H4 (cell line): ENCODE data around the gene TPM2. TPM values are rescaled to one million over a fixed set of nuclear protein-coding genes. Genes with fewer than 3 reads are reported as not detected.
"Not testable (repeated sequence)": the region's sequence is repeated elsewhere in the genome, so short reads cannot be mapped to it uniquely, and the experiment has no call there.

Source experiments
- DNase-seq: peaks from one replicate; pipeline ENCODE4 v3.0.0-alpha.2; 2015; ENCODE audit warnings: low spot score
- total RNA-seq: library from RNA; depleted of rRNA; stranded (reverse); fragments of >200 nt; shearing (Covaris generic); gene quantifications from 2 replicates; pipeline ENCODE4 v1.2.3, GENCODE V29; 2014

The TPM2 gene
- total RNA-seq, 1 experiment from 2014 or later: 2.7 TPM

GRCh38 chr9:35656348-35656747, 33.4 kb downstream of the TPM2 start:
- no peak for DNase-seq

- no peak for DNase-seq
Observed at GRCh38 chr9:35653611-35654010, 36.1 kb downstream of the TPM2 start.

GRCh38 chr9:35652829-35653209, 36.9 kb downstream of the TPM2 start:
- no peak for DNase-seq

GRCh38 chr9:35651956-35652828, 37.5 kb downstream of the TPM2 start:
- no peak for DNase-seq

GRCh38 chr9:35650341-35651158, 39.2 kb downstream of the TPM2 start, which contains the start of gene SIT1:
TSS of gene SIT1 (minus strand) at chr9:35650931. CDS start at chr9:35650853, 78 bp downstream.
- no peak for DNase-seq

- no peak for DNase-seq
Observed at GRCh38 chr9:35649431-35650340, 40.0 kb downstream of the TPM2 start.

- DNase-seq: peak; percentile 84
Observed at GRCh38 chr9:35646533-35647265, 43.0 kb downstream of the TPM2 start.

GRCh38 chr9:35646153-35646532, 43.6 kb downstream of the TPM2 start:
- no peak for DNase-seq

- not testable (repeated sequence) for DNase-seq
Observed at GRCh38 chr9:35645736-35646135, 44.0 kb downstream of the TPM2 start.

- no peak for DNase-seq
Observed at GRCh38 chr9:35643046-35643445, 46.7 kb downstream of the TPM2 start.

GRCh38 chr9:35641478-35641877, 48.2 kb downstream of the TPM2 start:
- DNase-seq: not testable (repeated sequence)

GRCh38 chr9:35640431-35640830, 49.3 kb downstream of the TPM2 start:
- not testable (repeated sequence) for DNase-seq

- DNase-seq: no peak
Observed at GRCh38 chr9:35639631-35640030, 50.1 kb downstream of the TPM2 start.

GRCh38 chr9:35639225-35639624, 50.5 kb downstream of the TPM2 start:
- not testable (repeated sequence) for DNase-seq

GRCh38 chr9:35638751-35639150, 51.0 kb downstream of the TPM2 start:
- DNase-seq: not testable (repeated sequence)

GRCh38 chr9:35637427-35637955, 52.2 kb downstream of the TPM2 start:
- DNase-seq: not testable (repeated sequence)

- DNase-seq: not testable (repeated sequence)
Observed at GRCh38 chr9:35636877-35637246, 52.9 kb downstream of the TPM2 start.

- no peak for DNase-seq
Observed at GRCh38 chr9:35636135-35636876, 53.4 kb downstream of the TPM2 start.

GRCh38 chr9:35635730-35636129, 54.0 kb downstream of the TPM2 start:
- DNase-seq: no peak
